SU-DHL-6 (cell line): ENCODE results near the gene SLC22A23.

Source experiments
- EZH2phosphoT487 ChIP-seq: fragments of 200-600 bp; sonication (generic), shearing (Covaris generic); conservative IDR thresholded peaks from 2 replicates; pipeline ENCODE4 v1.6.1; 2018; ENCODE audit warnings: mild to moderate bottlenecking, antibody characterized with exemption, low read length, moderate library complexity, mixed read lengths
- TF ChIP-seq, protein P1 (sequence below): fragments of 200-600 bp; sonication (generic); IDR thresholded peaks from one replicate; pipeline ENCODE4 v1.5.1; 2017; ENCODE audit warnings: antibody characterized with exemption, mild to moderate bottlenecking, low read length, moderate library complexity; ENCODE audit not compliant: insufficient read depth, poor library complexity, severe bottlenecking

DNA sequence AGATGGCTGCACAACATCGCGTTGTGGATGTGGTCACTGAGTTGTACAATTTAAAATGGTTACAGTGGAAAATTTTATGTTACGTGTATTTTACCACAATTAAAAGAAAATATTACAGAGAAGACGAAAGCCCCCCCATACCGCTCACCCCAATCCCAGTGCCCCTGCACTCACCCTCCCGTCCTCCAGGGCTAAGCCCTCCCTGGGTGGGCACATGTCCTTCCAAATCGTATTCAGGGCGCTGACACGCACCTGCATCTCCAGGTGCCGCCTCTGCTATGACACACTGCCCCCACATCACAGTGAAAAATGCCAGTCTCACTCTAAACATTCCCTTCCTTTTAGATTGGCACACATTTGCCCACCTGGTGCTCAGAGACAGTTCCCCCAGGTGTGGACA, 148.7 kb downstream of the SLC22A23 start:
- TF ChIP-seq, protein P1, sequence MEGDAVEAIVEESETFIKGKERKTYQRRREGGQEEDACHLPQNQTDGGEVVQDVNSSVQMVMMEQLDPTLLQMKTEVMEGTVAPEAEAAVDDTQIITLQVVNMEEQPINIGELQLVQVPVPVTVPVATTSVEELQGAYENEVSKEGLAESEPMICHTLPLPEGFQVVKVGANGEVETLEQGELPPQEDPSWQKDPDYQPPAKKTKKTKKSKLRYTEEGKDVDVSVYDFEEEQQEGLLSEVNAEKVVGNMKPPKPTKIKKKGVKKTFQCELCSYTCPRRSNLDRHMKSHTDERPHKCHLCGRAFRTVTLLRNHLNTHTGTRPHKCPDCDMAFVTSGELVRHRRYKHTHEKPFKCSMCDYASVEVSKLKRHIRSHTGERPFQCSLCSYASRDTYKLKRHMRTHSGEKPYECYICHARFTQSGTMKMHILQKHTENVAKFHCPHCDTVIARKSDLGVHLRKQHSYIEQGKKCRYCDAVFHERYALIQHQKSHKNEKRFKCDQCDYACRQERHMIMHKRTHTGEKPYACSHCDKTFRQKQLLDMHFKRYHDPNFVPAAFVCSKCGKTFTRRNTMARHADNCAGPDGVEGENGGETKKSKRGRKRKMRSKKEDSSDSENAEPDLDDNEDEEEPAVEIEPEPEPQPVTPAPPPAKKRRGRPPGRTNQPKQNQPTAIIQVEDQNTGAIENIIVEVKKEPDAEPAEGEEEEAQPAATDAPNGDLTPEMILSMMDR, result no peak
- TF ChIP-seq EZH2phosphoT487, result no peak
